Activated T-helper 17 cell treated with anti-CD3 and anti-CD28 coated beads, Interleukin-2, amount 50 U/mL, for 72 hours (primary cell): ENCODE data around the gene BBS4. TPM values are rescaled to one million over a fixed set of nuclear protein-coding genes. Genes with fewer than 3 reads are reported as not detected.

ENCODE experiments used
- ATAC-seq: fragments of 150-1000 bp; cut with Tn5 transposase; replicated peaks from 2 replicates; pipeline ENCODE4 v1.10.0; 2021; ENCODE audit warnings: mild to moderate bottlenecking, moderate library complexity
- H3K27ac Mint-ChIP-seq: one replicate; pipeline ENCODE4 v1.8.0; 2022; ENCODE audit warnings: mixed read lengths
- H3K27me3 Mint-ChIP-seq: one replicate; pipeline ENCODE4 v1.8.0; 2022; ENCODE audit warnings: mixed read lengths
- H3K36me3 Mint-ChIP-seq: one replicate; pipeline ENCODE4 v1.8.0; 2022; ENCODE audit warnings: low read depth, mild to moderate bottlenecking, mixed read lengths
- H3K4me1 Mint-ChIP-seq: one replicate; pipeline ENCODE4 v1.8.0; 2022; ENCODE audit warnings: mixed read lengths
- H3K4me3 Mint-ChIP-seq: one replicate; pipeline ENCODE4 v1.8.0; 2022; ENCODE audit warnings: mild to moderate bottlenecking, mixed read lengths
- H3K9me3 Mint-ChIP-seq: one replicate; pipeline ENCODE4 v1.8.0; 2022; ENCODE audit warnings: mixed read lengths
- total RNA-seq, 2 donors: library from RNA; stranded (reverse); gene quantifications; one replicate each; pipeline ENCODE4 v1.2.3, GENCODE V29; 2022

The BBS4 gene
- total RNA-seq, 2 donors from 2014 or later: 13.5 to 17.0 TPM

DNA sequence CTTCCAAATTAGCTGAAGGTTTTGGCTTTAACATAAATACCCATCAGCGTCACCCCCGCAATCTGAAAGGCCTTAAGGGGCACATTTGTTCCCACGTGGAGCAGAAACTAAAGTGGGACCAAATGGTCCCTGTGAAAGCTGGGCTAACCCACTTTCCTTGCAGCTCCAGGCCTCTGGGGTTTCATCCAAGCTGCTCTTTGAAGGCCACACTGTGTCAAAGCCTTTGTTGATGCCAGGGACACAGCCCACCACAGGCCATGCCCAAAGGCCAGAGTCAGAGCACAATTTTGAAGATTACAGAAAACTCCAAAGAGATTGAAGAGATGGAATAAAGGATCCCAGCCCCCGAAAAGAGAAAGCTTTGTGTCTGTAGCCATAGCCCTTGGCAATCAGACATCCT, 100.2 kb downstream of the BBS4 start:
- H3K9me3 Mint-ChIP-seq: no peaks in the 10 kb centered on the region
- no peak for ATAC-seq
- no peaks in the 10 kb centered on the region for H3K27me3 Mint-ChIP-seq
- peak overlapping the region; percentile 93 for H3K27ac Mint-ChIP-seq
- peak overlapping the region; percentile 82 for H3K4me3 Mint-ChIP-seq
- peaks cover 30% of the 10 kb centered on the region for H3K4me1 Mint-ChIP-seq
- H3K36me3 Mint-ChIP-seq: peaks cover 25% of the 10 kb centered on the region

DNA sequence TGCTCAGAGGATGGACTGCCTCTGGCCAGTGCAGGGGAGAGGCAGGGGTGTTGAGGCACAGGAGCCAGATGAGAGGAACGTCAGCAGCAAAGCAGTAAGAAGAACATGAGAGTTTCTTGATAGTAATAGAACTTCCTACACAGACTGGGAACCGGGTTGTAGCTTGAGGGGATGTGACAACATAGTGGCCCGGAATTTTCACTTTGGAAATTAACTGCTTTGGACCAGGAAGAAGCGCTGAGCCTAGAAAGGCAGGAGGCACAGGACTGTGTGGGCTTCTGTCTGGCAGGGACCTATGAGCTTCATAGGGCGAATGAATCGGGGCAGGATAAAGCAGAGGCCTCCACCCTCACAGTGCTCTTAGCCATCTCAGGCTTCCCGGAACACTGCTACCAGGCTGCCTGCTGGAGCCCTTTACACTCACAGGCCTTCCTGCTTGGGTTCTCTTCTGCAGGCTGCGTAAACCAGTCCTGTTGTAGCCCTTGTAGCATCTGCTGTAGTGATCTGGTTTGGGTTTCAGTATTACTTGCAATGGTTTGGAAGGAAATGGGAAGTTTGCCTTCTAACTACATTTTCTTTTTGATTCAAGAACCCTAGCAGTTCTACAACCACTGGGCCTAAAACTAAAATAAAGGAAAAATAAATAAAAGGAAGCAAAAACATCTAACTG, 100.8 kb downstream of the BBS4 start:
- peak overlapping the region; percentile 93 for H3K27ac Mint-ChIP-seq
- ATAC-seq: peak; percentile 13
- H3K4me3 Mint-ChIP-seq: peak overlapping the region; percentile 82
- no peaks in the 10 kb centered on the region for H3K27me3 Mint-ChIP-seq
- peaks cover 20% of the 10 kb centered on the region for H3K36me3 Mint-ChIP-seq
- H3K9me3 Mint-ChIP-seq: no peaks in the 10 kb centered on the region
- peaks cover 25% of the 10 kb centered on the region for H3K4me1 Mint-ChIP-seq

DNA sequence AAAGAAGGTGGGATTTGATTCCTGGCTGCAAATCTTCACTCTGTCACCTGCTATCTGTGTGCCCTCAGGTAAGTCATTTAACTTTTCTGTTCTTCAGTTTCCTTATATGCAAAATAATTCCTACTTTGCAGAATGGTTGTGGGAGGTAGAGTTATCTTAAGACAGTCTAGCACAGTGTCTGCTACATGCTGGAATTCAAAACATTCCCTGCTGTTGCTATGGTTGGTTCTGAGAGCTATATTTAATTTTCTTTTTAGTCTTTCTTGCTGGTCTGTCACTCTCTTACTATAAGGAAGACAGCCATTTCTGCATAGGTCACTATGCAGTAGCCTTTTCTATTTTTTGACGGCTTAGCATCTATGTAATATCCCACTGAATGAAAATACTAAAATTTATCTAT, 101.5 kb downstream of the BBS4 start:
- no peak for ATAC-seq
- H3K27ac Mint-ChIP-seq: peak overlapping the region; percentile 93
- H3K4me3 Mint-ChIP-seq: peak overlapping the region; percentile 82
- peaks cover 13% of the 10 kb centered on the region for H3K36me3 Mint-ChIP-seq
- H3K4me1 Mint-ChIP-seq: peaks cover 25% of the 10 kb centered on the region
- no peaks in the 10 kb centered on the region for H3K9me3 Mint-ChIP-seq
- no peaks in the 10 kb centered on the region for H3K27me3 Mint-ChIP-seq

Other genes starting within 250 kb of the BBS4 start
- gene ARIH1, start 211.9 kb upstream of the BBS4 start, total RNA-seq: 100 to 1,000 TPM; 140 TPM
- gene GOLGA6B, start 31.5 kb upstream of the BBS4 start, total RNA-seq: under 1 TPM in 1 of 2 donors, not detected in 1; 0.13 TPM
- under 1 TPM; 0.22 to 0.32 TPM for gene HIGD2B, start within 50 bp of the BBS4 start, total RNA-seq
- 100 to 1,000 TPM in 1 of 2 donors, 10 to 100 TPM in 1; 91.4 to 112 TPM for gene ADPGK, start 97.6 kb downstream of the BBS4 start, total RNA-seq